PC-9 (cell line): ENCODE results near the gene NSD2. TPM values are rescaled to one million over a fixed set of nuclear protein-coding genes. Genes with fewer than 3 reads are reported as not detected.

Source experiments
- BruUV-seq: library from RNA; stranded (reverse); fragments of 400-500 nt; replicated peaks from 2 replicates; lab custom pipeline; 2021; lab: Mats Ljungman, UMichigan
- CTCF ChIA-PET: fragments of 300-600 bp; sonication (Branson Sonifier 250); formaldehyde crosslinking; loops from one replicate; lab custom pipeline; 2022; ENCODE audit warnings: antibody characterized with exemption; lab: Charles Lee
- POLR2A ChIA-PET: fragments of 300-600 bp; sonication (Branson Sonifier 250); formaldehyde crosslinking; loops from one replicate; lab custom pipeline; 2022; ENCODE audit warnings: antibody characterized with exemption; ENCODE audit not compliant: unreplicated experiment; lab: Charles Lee
- DNase-seq, 2 experiments: peaks; one replicate each; pipeline versions ENCODE4 v3.0.0 to v3.0.0-alpha.2; 2015 to 2022; ENCODE audit warnings: mixed read lengths in 1 of 2
- H2AFZ ChIP-seq: fragments of 200-600 bp; sonication (generic); 2 replicates; pipeline ENCODE4 v1.8.1; 2017; ENCODE audit warnings: antibody characterized with exemption
- H3F3A ChIP-seq: fragments of 200-600 bp; sonication (generic); 2 replicates; pipeline ENCODE4 v1.8.1; 2017; ENCODE audit warnings: antibody characterized with exemption, mild to moderate bottlenecking, low read depth; ENCODE audit not compliant: insufficient read depth
- H3K27ac ChIP-seq: fragments of 200-600 bp; sonication (generic); 2 replicates; pipeline ENCODE4 v1.6.1; 2016; ENCODE audit warnings: mixed run types
- H3K27me3 ChIP-seq: fragments of 200-600 bp; sonication (generic); 2 replicates; pipeline ENCODE4 v1.6.1; 2016; ENCODE audit warnings: low read depth, mixed run types; ENCODE audit not compliant: insufficient read depth
- H3K36me3 ChIP-seq: fragments of 200-600 bp; sonication (generic); 2 replicates; pipeline ENCODE4 v1.6.1; 2016; ENCODE audit warnings: low read depth, mixed run types
- H3K4me1 ChIP-seq: fragments of 200-600 bp; sonication (generic); replicated peaks from 2 replicates; pipeline ENCODE4 v1.6.1; 2016; ENCODE audit warnings: mixed run types; ENCODE audit not compliant: insufficient read depth
- H3K4me2 ChIP-seq: fragments of 200-600 bp; sonication (generic); 2 replicates; pipeline ENCODE4 v1.6.1; 2017; ENCODE audit warnings: mixed run types
- H3K4me3 ChIP-seq: fragments of 200-600 bp; sonication (generic); 2 replicates; pipeline ENCODE4 v1.6.1; 2016; ENCODE audit warnings: mixed run types
- H3K79me2 ChIP-seq: fragments of 200-600 bp; sonication (generic); 2 replicates; pipeline ENCODE4 v1.6.1; 2017; ENCODE audit warnings: low read depth, mixed run types
- H3K9me2 ChIP-seq: fragments of 200-600 bp; sonication (generic); 2 replicates; pipeline ENCODE4 v1.8.1; 2017; ENCODE audit warnings: mild to moderate bottlenecking; ENCODE audit not compliant: insufficient read depth
- H3K9me3 ChIP-seq: fragments of 200-600 bp; sonication (generic); 2 replicates; pipeline ENCODE4 v1.8.1; 2016; ENCODE audit warnings: low read depth; ENCODE audit not compliant: insufficient read depth
- H4K20me1 ChIP-seq: fragments of 200-600 bp; sonication (generic); 2 replicates; pipeline ENCODE4 v1.8.1; 2017; ENCODE audit not compliant: insufficient read depth
- CTCF ChIP-seq: fragments of 200-600 bp; sonication (generic); conservative IDR thresholded peaks from 2 replicates; pipeline ENCODE4 v1.6.1; 2017; ENCODE audit warnings: mixed run types, antibody characterized with exemption, mild to moderate bottlenecking, moderate library complexity
- EZH2 ChIP-seq: fragments of 200-600 bp; sonication (generic); IDR thresholded peaks from 2 replicates; pipeline ENCODE4 v1.8.0; 2017; ENCODE audit warnings: antibody characterized with exemption, low read depth
- intact Hi-C: fragments of 100-400 bp; cut with micrococcal nuclease; formaldehyde crosslinking; loops from one replicate; pipeline ENCODE4 v1.10.0; 2022; ENCODE audit not compliant: unreplicated experiment
- total RNA-seq: library from RNA; stranded (reverse); gene quantifications from 2 replicates; pipeline ENCODE4 v1.2.3, GENCODE V29; 2021

Gene NSD2
- total RNA-seq, 1 experiment from 2014 or later, result 176 TPM

- no peaks in the 10 kb centered on the region for H3K9me3 ChIP-seq
- ChIA-PET CTCF (interaction anchor here (0.5 to 1.1 kb wide), 4 partner anchors 10 to 830 kb away, joined by 3 to 20 read pairs (median 4); no protein-coding TSS in a partner anchor), POLR2A (no interaction called here)
- H3K4me2 ChIP-seq, result no peak overlapping the region
- peaks cover 11% of the 10 kb centered on the region for H3F3A ChIP-seq
- H3K27me3 ChIP-seq, result no peaks in the 10 kb centered on the region
- peaks cover 9% of the 10 kb centered on the region; the same call in 1 of the 2 replicates for H3K36me3 ChIP-seq
- H4K20me1 ChIP-seq, result peaks cover 10% of the 10 kb centered on the region
- H3K27ac ChIP-seq, result no peak overlapping the region
- no TSS peak for BruUV-seq
- intact Hi-C loops, result no loop called here
- DNase-seq, result no peak
- H3K9me2 ChIP-seq, result no peaks in the 10 kb centered on the region
- TF ChIP-seq EZH2 (no peak), CTCF (no peak)
- peaks cover 75% of the 10 kb centered on the region for H3K79me2 ChIP-seq
- no peaks in the 10 kb centered on the region for H3K4me1 ChIP-seq
- no peak overlapping the region for H3K4me3 ChIP-seq
- H2AFZ ChIP-seq, result no peak overlapping the region
Observed at GRCh38 chr4:1900087-1900433, 28.9 kb downstream of the NSD2 start.

- ChIA-PET CTCF (interaction anchor here (1.1 kb wide), 1 partner anchor 20 kb away, joined by 4 read pairs; no protein-coding TSS in a partner anchor), POLR2A (no interaction called here)
- no peaks in the 10 kb centered on the region for H3K9me3 ChIP-seq
- H3K27ac ChIP-seq, result no peak overlapping the region
- TSS peak; percentile 15 for BruUV-seq
- peaks cover 73% of the 10 kb centered on the region for H3K79me2 ChIP-seq
- peaks cover 11% of the 10 kb centered on the region for H3F3A ChIP-seq
- H3K9me2 ChIP-seq, result no peaks in the 10 kb centered on the region
- no peak for DNase-seq
- H3K4me3 ChIP-seq, result no peak overlapping the region
- H3K36me3 ChIP-seq, result peaks cover 9% of the 10 kb centered on the region; the same call in 1 of the 2 replicates
- H3K4me2 ChIP-seq, result no peak overlapping the region
- H2AFZ ChIP-seq, result no peak overlapping the region
- intact Hi-C loops, result no loop called here
- peaks cover 10% of the 10 kb centered on the region for H4K20me1 ChIP-seq
- H3K4me1 ChIP-seq, result no peaks in the 10 kb centered on the region
- no peak for TF ChIP-seq CTCF
- no peak for TF ChIP-seq EZH2
- H3K27me3 ChIP-seq, result no peaks in the 10 kb centered on the region
Observed at GRCh38 chr4:1900624-1901023, 29.4 kb downstream of the NSD2 start.

- Histone ChIP-seq H3K79me2 (peaks cover 69% of the 10 kb centered on the region), H3F3A (peaks cover 11% of the 10 kb centered on the region), H4K20me1 (peaks cover 10% of the 10 kb centered on the region), H3K36me3 (peaks cover 9% of the 10 kb centered on the region; the same call in 1 of the 2 replicates), H3K9me3 (no peaks in the 10 kb centered on the region), H3K4me3 (no peak overlapping the region), H3K9me2 (no peaks in the 10 kb centered on the region), H3K4me2 (no peak overlapping the region), H3K27ac (no peak overlapping the region), H3K4me1 (no peaks in the 10 kb centered on the region), H2AFZ (no peak overlapping the region), H3K27me3 (no peaks in the 10 kb centered on the region)
- no TSS peak for BruUV-seq
- intact Hi-C loops, result no loop called here
- no peak for DNase-seq
- CTCF ChIA-PET, result no interaction called here
- no peak for TF ChIP-seq CTCF
- TF ChIP-seq EZH2, result no peak
- POLR2A ChIA-PET, result no interaction called here
Observed at GRCh38 chr4:1901127-1901526, 29.9 kb downstream of the NSD2 start.
